ENCODE results near the gene CP.

The CP gene

DNA sequence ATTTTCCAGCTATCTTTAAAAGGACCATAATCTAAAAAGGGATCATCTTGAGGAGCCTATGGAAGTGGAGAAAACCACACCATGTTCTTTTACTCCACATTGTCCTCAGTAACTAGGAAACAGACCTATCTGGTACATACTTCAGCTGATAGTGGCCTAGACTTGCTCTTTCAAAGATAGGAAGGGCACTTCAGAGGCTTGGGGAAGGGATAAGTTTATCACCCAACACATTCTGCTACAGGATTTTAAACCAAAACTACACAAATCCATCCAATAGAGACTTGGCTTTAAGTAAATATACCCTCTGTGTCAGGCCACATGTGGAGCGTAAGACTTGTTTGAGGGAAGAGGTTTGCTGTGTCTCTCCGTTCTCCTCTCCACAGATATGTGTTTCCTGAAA, 35.4 kb downstream of the CP start:
- no peak for DNase-seq (ENCODE audit: low read depth, low spot score)

- no peak for DNase-seq (ENCODE audit: low read depth, low spot score)
Measured at GRCh38 chr3:149181182-149181581, 40.4 kb downstream of the CP start.

DNA sequence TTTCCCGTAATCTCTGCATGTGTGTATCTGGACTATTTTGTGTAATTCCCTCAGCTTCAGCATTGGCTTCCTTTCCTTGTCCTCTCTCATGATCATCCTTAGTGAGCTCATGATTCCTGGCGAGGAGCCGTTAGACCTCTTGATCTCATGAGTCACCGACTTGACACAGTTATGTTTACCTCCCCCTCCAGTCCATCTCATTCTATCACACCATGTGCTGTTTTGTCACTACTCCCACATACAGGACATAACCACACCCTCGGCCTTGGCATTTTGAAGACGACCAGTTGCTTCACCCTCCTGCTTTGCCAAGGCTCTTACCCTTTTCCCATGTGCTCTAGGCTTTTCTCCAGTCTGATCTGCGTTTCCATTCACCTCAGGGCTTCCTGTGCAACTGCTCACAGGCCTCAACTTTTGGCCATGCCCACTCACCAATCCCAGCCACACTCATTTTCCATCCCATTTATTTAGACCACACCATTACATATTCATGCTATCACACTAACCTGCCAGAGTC, 41.5 kb downstream of the CP start:
- no peak for DNase-seq (ENCODE audit: low read depth, low spot score)

- no peak for DNase-seq (ENCODE audit: low read depth, low spot score)
Measured at GRCh38 chr3:149179220-149179619, 42.4 kb downstream of the CP start.

DNA sequence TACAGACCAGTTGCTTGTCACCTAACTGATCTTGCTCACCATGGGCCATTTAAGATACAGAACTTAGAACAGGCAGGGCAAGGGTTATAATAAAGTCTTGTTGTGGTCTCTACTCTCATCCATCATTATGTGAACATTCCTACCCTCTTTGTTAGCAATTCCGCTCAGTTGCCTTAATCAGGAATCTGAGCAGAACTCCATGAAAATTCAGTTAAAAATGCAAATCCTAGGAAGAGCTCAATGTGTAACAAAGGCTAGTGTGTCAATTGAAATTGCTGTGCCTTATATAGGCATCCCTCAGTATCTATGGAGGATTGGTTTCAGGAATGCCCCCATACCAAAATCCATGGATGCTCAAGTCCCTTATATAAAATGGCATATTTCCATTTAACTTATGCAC, 44.5 kb downstream of the CP start:
- no peak for DNase-seq (ENCODE audit: low read depth, low spot score)

DNA sequence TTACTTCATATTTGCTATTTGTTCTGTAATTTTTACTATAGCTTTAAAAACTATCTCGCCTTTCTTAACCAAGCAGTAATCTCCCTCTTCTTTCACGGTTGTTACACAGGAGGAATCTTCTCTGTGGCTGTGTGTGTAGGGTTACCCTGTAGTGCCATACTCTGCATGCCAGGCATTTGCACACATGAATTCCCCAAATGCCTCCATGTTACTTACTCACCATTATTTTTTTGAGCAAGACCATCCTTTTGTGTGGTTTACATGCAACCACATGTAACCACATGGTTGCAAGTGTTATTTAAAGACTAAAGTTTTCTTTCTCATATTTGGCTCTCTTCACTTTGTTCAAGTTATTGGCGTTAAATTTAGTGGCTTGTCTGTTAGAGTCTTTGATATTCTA, 46.7 kb downstream of the CP start:
- no peak for DNase-seq (ENCODE audit: low read depth, low spot score)

DNA sequence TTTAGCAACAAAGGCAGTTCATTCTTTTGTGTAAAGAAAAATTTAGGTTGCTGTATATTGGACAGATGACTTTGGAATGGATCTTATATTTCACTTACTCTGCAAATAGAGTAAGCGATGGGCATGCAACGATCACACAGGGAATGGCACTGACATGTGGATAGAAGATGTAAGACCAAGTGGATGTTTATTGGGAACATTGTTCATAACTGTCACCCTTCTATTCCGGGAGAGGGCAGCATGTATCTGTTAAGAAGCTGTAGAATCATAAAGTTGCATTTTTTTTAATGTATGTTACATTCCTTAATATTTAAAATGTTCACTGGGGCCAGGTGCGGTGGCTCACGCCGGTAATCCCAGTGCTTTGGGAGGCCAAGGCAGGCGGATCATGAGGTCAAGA, 51.0 kb downstream of the CP start:
- no peak for DNase-seq (ENCODE audit: low read depth, low spot score)

- DNase-seq (ENCODE audit: low read depth, low spot score), result no peak
Measured at GRCh38 chr3:149167898-149168297, 53.7 kb downstream of the CP start.

DNA sequence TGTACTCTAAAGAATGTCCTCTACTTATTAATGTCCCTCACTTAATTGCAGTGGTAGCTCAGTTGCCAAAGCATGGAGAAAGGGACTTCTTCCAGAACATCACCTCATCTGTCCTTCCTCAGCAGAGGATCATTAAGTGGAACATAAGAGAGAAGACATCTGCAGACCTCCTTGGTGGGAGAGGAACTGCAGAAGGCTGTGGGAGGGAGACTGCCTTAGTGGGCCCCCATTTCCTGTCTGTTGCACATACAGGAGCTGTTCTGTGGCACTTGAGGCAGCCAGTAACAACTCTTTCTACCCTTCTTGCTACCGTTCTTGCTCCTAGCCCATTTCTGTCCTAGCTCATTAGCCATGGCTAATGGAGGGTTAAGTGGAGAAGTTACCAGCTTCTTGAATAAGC, 58.6 kb downstream of the CP start:
- DNase-seq (ENCODE audit: low read depth, low spot score), result no peak

- DNase-seq (ENCODE audit: low read depth, low spot score), result no peak
Measured at GRCh38 chr3:149162007-149162406, 59.6 kb downstream of the CP start.

DNA sequence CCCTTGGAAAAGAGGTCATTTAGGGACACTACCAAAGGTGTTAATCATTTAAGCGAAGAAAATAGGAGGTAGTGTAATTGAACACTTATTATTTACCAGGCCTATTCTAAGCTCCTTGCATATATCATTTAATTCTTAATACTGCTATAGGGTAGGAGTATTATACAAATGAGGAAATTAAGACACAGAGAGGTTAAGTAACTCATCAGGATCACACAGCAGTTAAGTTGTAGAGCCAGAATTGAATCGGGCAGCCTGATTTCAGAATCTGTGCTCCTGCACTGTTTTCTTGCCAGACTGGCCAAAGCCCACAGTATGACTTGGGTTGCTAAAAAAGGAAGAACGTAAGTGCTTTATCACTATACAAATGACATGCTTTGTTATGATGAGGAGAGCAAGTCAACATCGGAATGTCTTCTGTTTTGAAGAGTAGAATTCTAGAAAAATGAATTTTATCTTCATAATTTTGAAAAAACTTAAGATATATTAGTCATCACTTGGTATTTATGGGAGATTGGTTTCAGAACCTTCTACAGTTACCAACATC, 60.8 kb downstream of the CP start:
- no peak for DNase-seq (ENCODE audit: low read depth, low spot score)

DNA sequence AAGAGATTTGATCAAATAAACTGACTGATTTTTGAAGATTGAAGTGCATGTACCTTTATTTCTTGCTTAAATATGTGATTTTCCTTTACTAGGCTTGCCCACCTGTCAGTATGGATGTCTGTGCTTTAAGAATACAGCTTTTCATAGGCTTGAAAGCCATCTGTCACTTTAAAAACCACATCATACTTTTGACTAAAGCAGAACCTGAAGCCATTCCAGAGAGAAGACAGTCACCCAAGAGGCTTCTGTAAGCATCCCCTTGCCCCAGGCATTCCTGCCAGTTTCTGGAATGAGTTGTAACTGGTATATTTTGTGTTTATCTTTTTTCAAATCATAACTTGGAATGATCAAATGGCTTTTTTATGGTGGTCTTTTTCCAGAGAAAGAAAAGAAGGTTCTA, 68.2 kb downstream of the CP start:
- DNase-seq (ENCODE audit: low read depth, low spot score), result no peak

- no peak for DNase-seq (ENCODE audit: low read depth, low spot score)
Measured at GRCh38 chr3:149152420-149152819, 69.2 kb downstream of the CP start.

- no peak for DNase-seq (ENCODE audit: low read depth, low spot score)
Measured at GRCh38 chr3:149151843-149152242, 69.8 kb downstream of the CP start.

DNA sequence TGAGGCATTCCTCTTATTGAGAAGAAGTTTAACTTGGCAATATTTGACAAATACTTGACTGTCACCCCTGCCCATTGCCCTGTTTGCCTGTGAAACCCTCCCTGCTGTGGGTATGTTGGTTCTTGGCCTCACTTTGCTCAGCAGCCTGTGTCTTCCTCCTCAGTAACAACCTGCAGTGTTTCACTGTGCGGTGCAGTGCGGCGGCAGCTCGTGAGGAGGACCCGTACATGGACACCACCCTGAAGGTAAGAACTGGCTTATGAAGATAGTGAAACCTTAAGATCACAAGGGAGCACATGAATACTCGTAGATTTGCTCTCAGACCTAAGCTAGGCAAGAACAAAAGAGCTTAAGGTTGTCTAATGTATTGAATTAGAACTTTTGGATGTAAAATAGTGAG, 71.2 kb downstream of the CP start:
- no peak for DNase-seq (ENCODE audit: low read depth, low spot score)

- DNase-seq (ENCODE audit: low read depth, low spot score), result no peak
Measured at GRCh38 chr3:149145974-149146373, 75.7 kb downstream of the CP start.

DNA sequence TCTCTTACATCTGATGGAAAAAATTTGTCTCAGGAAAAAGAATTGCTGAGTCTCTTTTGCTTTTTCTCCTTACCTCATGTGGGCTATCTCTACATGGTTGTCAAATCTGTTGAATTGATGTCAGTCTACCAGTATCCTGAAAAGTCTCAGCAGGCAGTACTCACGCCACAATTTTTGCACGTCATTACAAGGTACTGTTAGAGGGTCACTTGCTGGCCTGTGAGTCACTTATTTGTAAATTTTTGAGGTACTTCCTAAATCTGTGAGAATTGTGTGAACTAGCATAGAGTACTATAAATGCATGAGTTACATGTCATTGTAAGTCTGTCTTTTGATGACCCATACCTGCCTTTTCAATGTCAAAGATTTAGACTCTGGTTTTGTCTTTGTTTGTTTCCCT, 76.3 kb downstream of the CP start:
- no peak for DNase-seq (ENCODE audit: low read depth, low spot score)

GRCh38 chr3:149142682-149143081, 78.9 kb downstream of the CP start:
- no peak for DNase-seq (ENCODE audit: low read depth, low spot score)

DNA sequence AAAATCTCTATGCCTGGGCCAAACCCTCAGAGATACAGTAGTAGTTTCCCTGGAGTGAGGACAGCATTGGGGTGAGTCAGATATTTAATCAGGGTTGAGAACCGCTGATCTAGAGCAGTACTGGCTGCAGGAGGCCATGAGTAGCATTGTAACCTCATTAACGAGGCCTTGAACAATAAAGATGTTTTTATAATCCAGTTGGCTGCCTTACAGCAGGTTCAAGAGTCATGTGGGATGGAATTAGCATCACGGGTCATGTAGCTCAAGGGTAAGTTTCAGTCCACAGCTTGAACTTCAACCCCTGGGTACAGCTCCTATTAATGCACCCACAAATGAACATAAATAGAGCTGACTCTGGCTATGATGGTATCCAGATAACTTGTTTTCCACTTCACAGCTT, 87.1 kb downstream of the CP start:
- no peak for DNase-seq (ENCODE audit: low read depth, low spot score)

GRCh38 chr3:149131589-149131988, 90.0 kb downstream of the CP start:
- DNase-seq (ENCODE audit: low read depth, low spot score), result no peak

- DNase-seq (ENCODE audit: low read depth, low spot score), result peak; percentile 59
Measured at GRCh38 chr3:149129326-149130205, 92.1 kb downstream of the CP start, which contains the start of gene HPS3. Gene HPS3, plus strand, starts transcription at chr3:149129638. Its CDS starts 86 bp downstream, at chr3:149129724.

DNA sequence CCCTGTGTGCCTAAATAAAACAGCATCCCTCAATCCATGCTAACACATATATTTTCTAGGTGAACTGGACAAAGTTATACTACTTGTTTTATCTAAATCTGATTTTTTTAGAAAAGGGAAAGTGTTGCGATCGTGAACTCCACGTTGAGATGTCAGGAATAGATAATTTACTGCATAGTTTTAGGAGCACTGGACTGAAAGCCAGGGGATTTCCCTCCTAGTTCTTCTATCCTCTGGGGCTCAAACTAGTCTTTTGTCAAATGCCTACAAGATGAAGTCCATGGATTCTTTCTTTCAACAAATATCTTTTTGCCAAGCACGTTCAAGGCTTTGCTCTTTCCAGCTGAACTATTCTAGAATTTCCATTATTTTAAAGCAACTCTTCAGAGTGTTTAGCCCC, 92.8 kb downstream of the CP start:
- DNase-seq (ENCODE audit: low read depth, low spot score), result no peak

All from activated CD4-positive, CD25-positive, alpha-beta regulatory T cell treated with anti-CD3 and anti-CD28 coated beads, Interleukin-2, amount 50 U/mL, for 16 hours (primary cell).